Tibial nerve (tissue), 4 donors: ENCODE results near the gene PFKFB3.

ENCODE experiments used
- EP300 ChIP-seq, 2 donors: sonication (generic); formaldehyde crosslinking; IDR thresholded peaks; one replicate each; pipeline ENCODE4 v1.6.1; 2017; ENCODE audit warnings: antibody characterized with exemption in 2 of 2, mild to moderate bottlenecking in 1 of 2
- TF ChIP-seq, protein P1 (sequence below), 5 experiments: fragments of 200-600 bp in 3 of 5; fragments of 450-650 bp in 2 of 5; sonication (generic) in 3 of 5; IDR thresholded peaks; one replicate each; pipeline ENCODE4 v1.5.1; 2016 to 2019; ENCODE audit warnings: antibody characterized with exemption in 5 of 5, mild to moderate bottlenecking in 3 of 5, moderate library complexity in 2 of 5

DNA sequence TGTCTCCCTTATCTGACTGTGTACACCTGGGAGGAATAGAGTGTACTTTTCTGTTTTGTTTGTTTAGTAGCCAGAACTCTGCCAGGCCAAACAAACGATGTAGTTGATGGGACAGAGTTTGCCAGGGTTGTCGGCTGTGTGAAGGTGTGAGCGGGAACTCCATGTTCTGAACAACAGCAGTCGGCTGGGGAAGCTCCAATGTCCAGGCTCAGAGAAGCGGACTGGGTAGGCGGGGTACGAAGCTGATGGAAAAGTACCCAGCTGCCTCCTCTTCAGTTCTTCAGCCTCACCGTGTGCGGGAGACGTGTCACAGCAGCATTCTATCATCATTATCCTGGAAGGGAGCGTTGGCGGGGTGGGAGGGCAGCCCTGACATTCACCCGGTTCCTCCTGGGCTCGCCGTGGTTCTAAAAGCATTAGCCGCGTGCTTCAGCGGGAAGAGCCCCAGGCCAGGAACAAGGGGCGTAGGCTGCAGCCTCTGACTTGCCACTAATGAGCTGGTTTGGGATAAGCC lies 52.9 kb downstream of the PFKFB3 start:
- TF ChIP-seq, protein P1, sequence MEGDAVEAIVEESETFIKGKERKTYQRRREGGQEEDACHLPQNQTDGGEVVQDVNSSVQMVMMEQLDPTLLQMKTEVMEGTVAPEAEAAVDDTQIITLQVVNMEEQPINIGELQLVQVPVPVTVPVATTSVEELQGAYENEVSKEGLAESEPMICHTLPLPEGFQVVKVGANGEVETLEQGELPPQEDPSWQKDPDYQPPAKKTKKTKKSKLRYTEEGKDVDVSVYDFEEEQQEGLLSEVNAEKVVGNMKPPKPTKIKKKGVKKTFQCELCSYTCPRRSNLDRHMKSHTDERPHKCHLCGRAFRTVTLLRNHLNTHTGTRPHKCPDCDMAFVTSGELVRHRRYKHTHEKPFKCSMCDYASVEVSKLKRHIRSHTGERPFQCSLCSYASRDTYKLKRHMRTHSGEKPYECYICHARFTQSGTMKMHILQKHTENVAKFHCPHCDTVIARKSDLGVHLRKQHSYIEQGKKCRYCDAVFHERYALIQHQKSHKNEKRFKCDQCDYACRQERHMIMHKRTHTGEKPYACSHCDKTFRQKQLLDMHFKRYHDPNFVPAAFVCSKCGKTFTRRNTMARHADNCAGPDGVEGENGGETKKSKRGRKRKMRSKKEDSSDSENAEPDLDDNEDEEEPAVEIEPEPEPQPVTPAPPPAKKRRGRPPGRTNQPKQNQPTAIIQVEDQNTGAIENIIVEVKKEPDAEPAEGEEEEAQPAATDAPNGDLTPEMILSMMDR (IDR thresholded peaks at IDR 0.05): no peak
- TF ChIP-seq EP300 (IDR thresholded peaks at IDR 0.05): no peak
